HCT116 (cell line): ENCODE results near the gene MEFV. TPM values are rescaled to one million over a fixed set of nuclear protein-coding genes. Genes with fewer than 3 reads are reported as not detected.

ENCODE experiments used
- ATAC-seq: fragments of 200-7000 bp; cut with Tn5 transposase; 2 replicates; pipeline ENCODE4 v1.9.1; 2020; ENCODE audit warnings: mild to moderate bottlenecking, moderate library complexity
- BruUV-seq: library from RNA; stranded (reverse); fragments of 400-500 nt; replicated peaks from 2 replicates; lab custom pipeline; 2021; lab: Mats Ljungman, UMichigan
- CTCF ChIA-PET: fragments of 300-600 bp; sonication (Branson Sonifier 250); formaldehyde crosslinking; loops from one replicate; lab custom pipeline; 2021; ENCODE audit warnings: antibody characterized with exemption; lab: Charles Lee
- POLR2A ChIA-PET: fragments of 300-600, 350-600 bp; sonication (Branson Sonifier 250); formaldehyde crosslinking; loops from one replicate; lab custom pipeline; 2021; ENCODE audit warnings: antibody characterized with exemption; lab: Charles Lee
- RAD21 ChIA-PET, 2 experiments: fragments of 300-600 bp; sonication (Branson Sonifier 250); formaldehyde crosslinking; loops; one replicate each; lab custom pipeline; 2023; ENCODE audit warnings: low total read pairs in 2 of 2; ENCODE audit not compliant: uncharacterized antibody in 2 of 2, unreplicated experiment in 2 of 2, low non-redundant PET in 1 of 2; lab: Charles Lee
- DNase-seq: peaks from one replicate; pipeline ENCODE4 v3.0.0-alpha.2; 2010; ENCODE audit warnings: low read depth, low spot score
- H2AFZ ChIP-seq: fragments of 200-600 bp; shearing (Covaris generic), sonication (generic); 2 replicates; pipeline ENCODE4 v1.6.1; 2017; ENCODE audit warnings: low read depth, mixed run types, mixed read lengths, antibody characterized with exemption, low read length; ENCODE audit not compliant: poor library complexity, severe bottlenecking
- H3K27ac ChIP-seq: 2 replicates; pipeline ENCODE4 v1.5.1; 2012; ENCODE audit warnings: low read depth, low read length
- H3K27me3 ChIP-seq: fragments of 200-600 bp; sonication (generic); 2 replicates; pipeline ENCODE4 v1.6.1; 2016; ENCODE audit warnings: mixed run types, low read length, mixed read lengths; ENCODE audit not compliant: insufficient read depth
- H3K36me3 ChIP-seq, 2 experiments: fragments of 200-500 bp in 1 of 2; fragments of 200-600 bp in 1 of 2; sonication (Bioruptor generic) in 1 of 2; sonication (generic) in 1 of 2; 2 replicates each; pipeline versions ENCODE4 v1.5.1 to v1.6.1; 2014 to 2016; ENCODE audit warnings: low read length in 2 of 2, inconsistent platforms in 1 of 2, mixed read lengths in 1 of 2, mixed run types in 1 of 2; ENCODE audit not compliant: insufficient read depth in 2 of 2, control insufficient read depth in 1 of 2
- H3K4me1 ChIP-seq, 2 experiments: fragments of 200-600 bp in 1 of 2; sonication (generic) in 1 of 2; 2 replicates each; pipeline versions ENCODE4 v1.5.1 to v1.6.1; 2012 to 2017; ENCODE audit warnings: low read length in 2 of 2, inconsistent platforms in 1 of 2, mild to moderate bottlenecking in 1 of 2, mixed read lengths in 1 of 2, mixed run types in 1 of 2, moderate library complexity in 1 of 2; ENCODE audit not compliant: insufficient read depth in 2 of 2, control insufficient read depth in 1 of 2
- H3K4me2 ChIP-seq: fragments of 200-600 bp; sonication (generic); 2 replicates; pipeline ENCODE4 v1.6.1; 2017; ENCODE audit warnings: mixed run types, low read length, mixed read lengths
- H3K4me3 ChIP-seq, 2 experiments: fragments of 200-600 bp in 1 of 2; sonication (generic) in 1 of 2; replicated peaks in 1 of 2; 2 replicates each; pipeline ENCODE4 v1.5.1; 2011 to 2016; ENCODE audit warnings: low read length in 2 of 2, control low read depth in 1 of 2, low read depth in 1 of 2, mild to moderate bottlenecking in 1 of 2, mixed read lengths in 1 of 2, mixed run types in 1 of 2
- H3K79me2 ChIP-seq: fragments of 200-600 bp; sonication (generic); 2 replicates; pipeline ENCODE4 v1.6.1; 2017; ENCODE audit warnings: mild to moderate bottlenecking, mixed run types, low read length, moderate library complexity, mixed read lengths; ENCODE audit not compliant: insufficient read depth
- H3K9ac ChIP-seq: fragments of 200-600 bp; sonication (generic); 2 replicates; pipeline ENCODE4 v1.6.1; 2016; ENCODE audit warnings: low read length, mixed read lengths
- H3K9me2 ChIP-seq: fragments of 200-600 bp; sonication (generic), shearing (Covaris generic); 2 replicates; pipeline ENCODE4 v1.6.1; 2017; ENCODE audit warnings: mixed run types, mild to moderate bottlenecking, moderate library complexity; ENCODE audit not compliant: insufficient read depth
- H3K9me3 ChIP-seq, 2 experiments: fragments of 200-500 bp in 1 of 2; fragments of 200-600 bp in 1 of 2; sonication (Bioruptor generic) in 1 of 2; sonication (generic) in 1 of 2; 2 replicates each; pipeline ENCODE4 v1.6.1; 2014 to 2017; ENCODE audit warnings: low read length in 2 of 2, mixed read lengths in 2 of 2, inconsistent platforms in 1 of 2, low read depth in 1 of 2, mild to moderate bottlenecking in 1 of 2, mixed run types in 1 of 2, moderate library complexity in 1 of 2; ENCODE audit not compliant: control insufficient read depth in 1 of 2, insufficient read depth in 1 of 2
- H4K20me1 ChIP-seq: fragments of 200-600 bp; sonication (generic), shearing (Covaris generic); 2 replicates; pipeline ENCODE4 v1.6.1; 2017; ENCODE audit warnings: mixed run types, mild to moderate bottlenecking, moderate library complexity; ENCODE audit not compliant: insufficient read depth
- ATF3 ChIP-seq: IDR thresholded peaks from 2 replicates; pipeline ENCODE4 v1.6.1; 2012
- CBX3 ChIP-seq: IDR thresholded peaks from 2 replicates; pipeline ENCODE4 v1.6.1; 2012; ENCODE audit warnings: low read depth
- CEBPB ChIP-seq: IDR thresholded peaks from 2 replicates; pipeline ENCODE4 v1.6.1; 2012; ENCODE audit warnings: low read depth
- CTCF ChIP-seq, 3 experiments: fragments of 200-600 bp in 1 of 3; sonication (generic) in 1 of 3; IDR thresholded peaks in 2 of 3; conservative IDR thresholded peaks in 1 of 3; 2 replicates each; pipeline ENCODE4 v1.5.1; 2012 to 2017; ENCODE audit warnings: low read depth in 2 of 3, low read length in 2 of 3, antibody characterized with exemption in 1 of 3, borderline replicate concordance in 1 of 3, control low read depth in 1 of 3, mild to moderate bottlenecking in 1 of 3, mixed read lengths in 1 of 3, mixed run types in 1 of 3, moderate library complexity in 1 of 3; ENCODE audit not compliant: insufficient read depth in 1 of 3
- EGR1 ChIP-seq: IDR thresholded peaks from 2 replicates; pipeline ENCODE4 v1.6.1; 2012; ENCODE audit warnings: low read depth
- ELF1 ChIP-seq: IDR thresholded peaks from 2 replicates; pipeline ENCODE4 v1.6.1; 2012; ENCODE audit warnings: low read depth, borderline replicate concordance
- EZH2 ChIP-seq: fragments of 200-600 bp; sonication (generic); IDR thresholded peaks from 2 replicates; pipeline ENCODE4 v1.6.1; 2017; ENCODE audit warnings: antibody characterized with exemption, mixed run types
- EZH2phosphoT487 ChIP-seq: fragments of 200-600 bp; IDR thresholded peaks from 2 replicates; pipeline ENCODE4 v1.6.1; 2018; ENCODE audit warnings: antibody characterized with exemption, borderline replicate concordance
- FOSL1 ChIP-seq: IDR thresholded peaks from 2 replicates; pipeline ENCODE4 v1.6.1; 2012; ENCODE audit warnings: low read depth
- JUND ChIP-seq: IDR thresholded peaks from 2 replicates; pipeline ENCODE4 v1.6.1; 2012
- POLR2A ChIP-seq: IDR thresholded peaks from 2 replicates; pipeline ENCODE4 v1.7.0; 2011; ENCODE audit warnings: borderline replicate concordance; ENCODE audit not compliant: insufficient read depth, insufficient read length; ENCODE audit errors: extremely low read depth
- POLR2AphosphoS5 ChIP-seq: IDR thresholded peaks from 2 replicates; pipeline ENCODE4 v1.6.1; 2011; ENCODE audit warnings: mild to moderate bottlenecking, low read depth, low read length, moderate library complexity
- REST ChIP-seq: IDR thresholded peaks from 2 replicates; pipeline ENCODE4 v1.6.1; 2012; ENCODE audit warnings: low read depth
- SP1 ChIP-seq: IDR thresholded peaks from 2 replicates; pipeline ENCODE4 v1.6.1; 2012; ENCODE audit warnings: low read depth
- SRF ChIP-seq: IDR thresholded peaks from 2 replicates; pipeline ENCODE4 v1.6.1; 2012; ENCODE audit warnings: low read depth
- TCF7L2 ChIP-seq: IDR thresholded peaks from 2 replicates; pipeline ENCODE4 v1.7.0; 2011; ENCODE audit warnings: borderline replicate concordance, inconsistent platforms; ENCODE audit not compliant: insufficient read depth, insufficient read length; ENCODE audit errors: extremely low read depth
- YY1 ChIP-seq: IDR thresholded peaks from 2 replicates; pipeline ENCODE4 v1.6.1; 2011; ENCODE audit warnings: low read length, low read depth, moderate library complexity, mild to moderate bottlenecking; ENCODE audit not compliant: insufficient replicate concordance; ENCODE audit errors: extremely low read depth
- ZBTB33 ChIP-seq: IDR thresholded peaks from 2 replicates; pipeline ENCODE4 v1.6.1; 2011; ENCODE audit warnings: mild to moderate bottlenecking, low read length, moderate library complexity; ENCODE audit not compliant: insufficient replicate concordance; ENCODE audit errors: extremely low read depth
- ZFX ChIP-seq: fragments of 450-650 bp; IDR thresholded peaks from 2 replicates; pipeline ENCODE4 v1.6.1; 2017
- ZNF274 ChIP-seq: fragments of 200-500 bp; sonication (Bioruptor generic); IDR thresholded peaks from 2 replicates; pipeline ENCODE4 v1.6.1; 2014; ENCODE audit warnings: mild to moderate bottlenecking, low read depth, low read length, inconsistent platforms
- intact Hi-C: fragments of 100-400 bp; cut with micrococcal nuclease; formaldehyde crosslinking; loops from 2 replicates; pipeline ENCODE4 v1.10.0; 2022
- total RNA-seq: library from RNA; stranded (reverse); gene quantifications from one replicate; pipeline ENCODE4 v1.2.1, GENCODE V29; 2021; ENCODE audit not compliant: unreplicated experiment

The MEFV gene
- total RNA-seq, 1 experiment from 2014 or later, result 0.15 TPM

GRCh38 chr16:3242709-3243108 lies 13.7 kb downstream of the MEFV start:
- no peak overlapping the region for H3K27ac ChIP-seq
- H4K20me1 ChIP-seq, result no peaks in the 10 kb centered on the region
- no peak overlapping the region for H3K9ac ChIP-seq
- ATAC-seq, result no peak
- H2AFZ ChIP-seq, result no peak overlapping the region
- no peaks in the 10 kb centered on the region for H3K36me3 ChIP-seq
- H3K9me3 ChIP-seq, result peaks cover 3% of the 10 kb centered on the region in 2 experiments; a peak in 2 of 4 replicates
- BruUV-seq, result no TSS peak
- no peaks in the 10 kb centered on the region for H3K9me2 ChIP-seq
- no peak overlapping the region for H3K4me2 ChIP-seq
- ChIA-PET RAD21 (no interaction called here), CTCF (no interaction called here), POLR2A (no interaction called here)
- H3K79me2 ChIP-seq, result no peaks in the 10 kb centered on the region
- intact Hi-C loops, result no loop called here
- H3K4me3 ChIP-seq, result no peak overlapping the region
- H3K27me3 ChIP-seq, result no peaks in the 10 kb centered on the region
- DNase-seq, result no peak
- H3K4me1 ChIP-seq, result peaks cover 0 to 4% of the 10 kb centered on the region in 2 experiments; a peak in 1 of 4 replicates
- TF ChIP-seq EZH2 (no peak), SP1 (no peak), CEBPB (no peak), ELF1 (no peak), ZNF274 (no peak), EGR1 (no peak), ZFX (no peak), FOSL1 (no peak), SRF (no peak), ATF3 (no peak), ZBTB33 (no peak), CBX3 (no peak), TCF7L2 (no peak), YY1 (no peak), REST (no peak), POLR2A (no peak), POLR2AphosphoS5 (no peak), EZH2phosphoT487 (no peak), CTCF (IDR thresholded peaks at IDR 0.05 in 2 of 3, conservative IDR thresholded peaks at IDR 0.05 in 1 of 3; ENCODE audit: borderline replicate concordance in 1 of 3, insufficient read depth in 1 of 3, low read depth in 2 of 3, low read length in 2 of 3) (no peak), JUND (no peak)
- TF ChIP-seq, all 23 proteins: peak for 0
